ENCODE measurements around the gene GNB1.
A peak's percentile ranks its signal among the peaks of the same experiment; 100 is the strongest.

Gene GNB1

GRCh38 chr1:1817221-1817620 is 73.7 kb downstream of the GNB1 start:
- no peak for DNase-seq

- DNase-seq, result no peak
Measured at GRCh38 chr1:1815606-1816281, 75.1 kb downstream of the GNB1 start.

DNA sequence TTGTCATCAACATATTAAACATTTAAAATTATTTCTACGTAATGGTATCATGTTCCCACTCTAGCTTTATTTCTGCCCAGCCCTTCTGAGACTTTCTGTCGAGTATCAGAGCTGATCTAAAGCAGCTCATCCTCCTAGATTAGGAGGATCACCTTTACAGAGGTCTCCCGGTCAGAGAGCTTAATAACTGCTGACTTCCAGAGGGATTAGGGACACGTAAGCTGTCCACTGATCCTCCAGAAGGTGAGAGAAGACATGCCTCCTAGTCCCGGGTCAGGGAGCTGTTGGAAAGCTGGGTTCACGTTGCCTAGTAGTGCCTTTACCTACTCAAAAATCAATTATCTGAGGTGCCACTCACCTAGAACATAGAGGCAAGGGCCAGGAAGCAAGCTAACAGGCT is 81.4 kb downstream of the GNB1 start:
- no peak for DNase-seq

GRCh38 chr1:1808206-1808605 is 82.7 kb downstream of the GNB1 start:
- no peak for DNase-seq

DNA sequence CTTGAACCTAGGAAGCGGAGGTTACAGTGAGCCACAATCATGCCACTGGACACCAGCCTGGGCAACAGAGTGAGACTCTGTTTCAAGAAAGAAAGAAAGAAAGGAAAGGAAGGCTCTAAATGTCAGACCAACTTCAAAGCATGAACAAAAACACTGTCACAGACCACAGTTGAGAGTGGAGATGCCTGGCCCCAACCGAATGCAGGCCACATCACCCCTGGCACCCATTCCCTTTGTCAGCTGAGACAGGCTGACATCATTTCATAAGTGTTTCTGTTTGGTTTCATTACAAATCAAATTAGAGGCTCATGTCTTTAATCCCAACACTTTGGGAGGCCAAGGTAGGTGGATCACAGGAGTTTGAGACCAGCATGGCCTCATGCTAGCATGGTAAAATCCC is 84.0 kb downstream of the GNB1 start:
- no peak for DNase-seq

DNA sequence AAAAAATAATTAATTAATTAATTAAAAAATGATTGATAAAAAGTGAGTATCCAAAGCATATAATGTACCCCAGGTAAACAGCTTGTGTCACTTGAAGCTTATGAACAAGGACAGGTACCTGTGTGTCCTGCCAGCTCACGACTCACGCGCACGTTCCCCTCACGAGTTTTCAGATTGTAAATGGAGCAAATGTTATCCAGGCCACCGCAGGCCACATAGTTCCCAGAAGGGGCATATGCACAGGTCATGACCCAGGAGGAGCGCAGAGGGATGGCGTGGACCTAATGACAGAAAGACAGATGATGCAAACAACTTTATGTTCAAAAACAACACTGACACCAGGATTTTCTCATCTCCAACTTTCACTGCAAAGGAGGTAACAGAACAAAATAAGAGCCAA is 86.6 kb downstream of the GNB1 start:
- no peak for DNase-seq

DNA sequence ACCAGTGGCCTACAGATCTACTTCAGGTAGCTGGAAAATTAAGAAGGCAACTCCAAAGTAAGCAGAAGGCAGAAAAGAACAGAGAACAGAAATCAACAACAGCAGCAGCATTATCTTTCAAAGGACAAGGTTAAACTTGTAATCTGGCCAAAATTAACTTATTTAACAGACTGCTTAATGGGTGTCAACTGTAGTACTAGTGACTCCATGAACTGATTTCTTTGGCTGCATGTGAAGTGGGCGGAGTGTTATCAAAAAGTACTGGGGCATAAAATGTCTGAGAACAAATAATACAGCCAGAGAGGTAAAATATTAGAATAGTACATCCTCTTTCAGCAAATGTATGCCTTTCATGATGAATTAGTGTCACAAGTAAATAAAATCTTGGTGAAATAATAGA is 88.0 kb downstream of the GNB1 start:
- DNase-seq, result no peak

DNA sequence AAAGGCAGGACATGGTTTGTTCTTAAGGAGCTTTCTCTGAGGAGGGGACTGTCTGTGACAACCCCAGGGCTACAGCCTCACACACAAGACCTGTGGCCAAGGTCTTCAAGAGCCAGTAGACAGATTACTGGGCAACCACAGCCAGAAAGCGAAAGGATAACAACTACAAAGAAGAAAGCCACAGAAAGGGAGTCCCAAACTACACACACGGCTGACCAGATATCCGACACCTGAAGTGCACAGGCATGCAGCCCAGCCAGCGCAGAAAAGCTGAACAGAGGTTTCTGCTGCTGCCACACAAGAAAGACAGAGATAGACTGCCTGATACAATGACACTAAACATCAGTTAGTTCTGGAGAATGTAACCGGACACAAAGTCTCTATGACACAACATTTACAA is 91.2 kb downstream of the GNB1 start:
- no peak for DNase-seq

DNA sequence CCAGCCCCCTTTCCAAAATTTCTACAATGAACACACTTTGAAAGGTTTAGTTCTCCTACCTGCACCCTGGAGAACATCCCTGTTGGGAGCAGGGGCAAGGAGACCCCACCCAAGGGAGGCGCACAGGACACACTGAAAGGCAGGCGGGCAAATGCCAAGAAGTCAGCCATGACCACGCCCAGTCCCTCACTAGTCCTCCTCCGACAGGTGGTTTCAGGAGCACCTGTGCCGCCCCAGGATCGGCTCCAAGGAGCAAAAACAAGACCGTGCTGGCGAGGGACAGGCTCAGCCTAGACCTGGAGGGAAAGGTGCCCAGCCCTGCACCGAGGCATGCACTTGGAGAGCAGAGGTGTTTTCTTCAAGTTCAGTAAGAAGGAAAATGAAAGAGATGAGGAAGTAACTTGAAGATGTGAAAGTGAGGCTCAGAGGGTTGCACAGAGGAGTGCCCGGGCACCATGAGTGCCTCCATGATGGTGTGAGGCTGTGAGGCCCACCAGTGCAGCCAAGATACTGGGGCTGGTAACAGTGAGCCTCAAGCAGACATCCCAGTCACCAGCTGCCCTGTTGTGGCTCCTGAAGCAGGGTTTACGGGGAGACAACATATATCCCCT is 93.1 kb downstream of the GNB1 start:
- no peak for DNase-seq

DNA sequence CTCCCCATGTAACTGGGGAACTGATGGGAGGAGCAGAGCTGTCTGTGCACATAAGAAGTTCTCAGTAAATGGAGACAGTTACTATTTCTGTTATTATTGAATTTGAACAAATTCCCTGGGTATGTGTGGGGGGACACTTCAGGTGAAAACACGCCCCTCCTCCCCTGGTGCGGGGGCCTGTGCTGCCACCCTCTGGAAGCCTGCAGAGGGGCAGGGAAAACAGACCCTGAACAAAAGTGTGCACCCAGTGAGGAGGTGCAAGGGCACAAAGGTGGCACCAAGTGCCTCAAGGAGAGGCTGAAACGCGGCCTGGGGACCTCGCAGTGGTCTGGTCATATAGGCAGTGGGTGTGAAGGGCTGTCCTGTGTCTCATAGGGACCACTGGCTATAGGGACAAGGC is 94.4 kb downstream of the GNB1 start:
- no peak for DNase-seq

DNA sequence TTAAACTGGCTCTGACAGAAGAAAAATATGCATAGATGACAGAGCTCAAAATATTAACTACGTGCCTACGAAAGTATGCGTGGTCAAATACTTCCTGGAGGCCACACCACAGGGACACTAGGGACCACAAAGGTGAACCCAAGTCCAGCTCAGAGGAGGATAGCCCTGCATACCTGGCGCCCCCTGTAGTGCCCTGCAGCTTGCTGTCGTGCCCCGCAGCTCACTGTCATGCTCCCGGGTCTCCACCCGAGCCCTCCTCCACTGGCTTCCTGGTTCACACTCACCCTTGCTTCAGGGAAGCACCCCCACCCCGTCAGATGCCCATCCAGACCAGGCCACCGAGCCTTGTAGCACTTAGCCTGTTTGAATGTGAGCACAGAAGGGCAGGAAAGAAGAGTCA is 95.9 kb downstream of the GNB1 start:
- DNase-seq, result no peak

DNA sequence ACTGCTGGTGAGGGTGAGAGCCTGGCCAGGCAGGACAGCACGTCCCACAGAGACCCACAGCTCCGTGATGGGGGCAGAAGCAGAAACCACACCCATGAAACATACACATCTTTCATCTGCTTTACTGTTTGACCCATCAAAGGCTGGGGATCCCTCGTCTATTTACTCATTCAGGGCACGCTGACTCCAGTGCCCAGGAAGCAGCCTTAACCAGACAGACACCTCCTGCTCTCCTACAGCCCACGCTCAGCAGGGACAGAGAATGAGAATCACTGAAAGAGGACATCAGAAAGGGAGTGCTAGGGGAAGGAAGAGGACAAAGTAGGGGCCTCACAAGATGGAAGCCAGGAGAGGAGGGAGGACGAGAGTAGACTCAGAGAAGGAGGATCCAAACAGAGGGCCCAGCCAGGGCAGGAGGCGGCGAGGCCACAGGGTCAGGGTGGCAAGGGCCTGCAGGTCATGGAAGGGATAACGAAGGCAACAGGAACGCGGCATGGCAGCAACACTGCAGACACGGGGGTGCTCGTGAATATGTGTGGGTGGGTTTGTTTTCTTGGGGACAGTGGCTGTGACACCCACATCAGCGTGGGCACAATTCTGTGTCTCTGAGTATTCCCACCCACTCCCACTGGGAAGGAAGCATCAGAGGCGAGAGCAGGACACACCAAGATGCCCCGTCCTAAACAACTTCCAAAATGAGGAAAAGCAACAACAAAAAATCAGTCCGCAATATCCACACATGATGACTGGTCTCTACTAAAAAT is 97.2 kb downstream of the GNB1 start:
- DNase-seq, result no peak

- no peak for DNase-seq
Measured at GRCh38 chr1:1788646-1789431, 102.0 kb downstream of the GNB1 start.

GRCh38 chr1:1788136-1788535 is 102.8 kb downstream of the GNB1 start:
- no peak for DNase-seq

- no peak for DNase-seq
Measured at GRCh38 chr1:1786836-1787605, 103.9 kb downstream of the GNB1 start.

DNA sequence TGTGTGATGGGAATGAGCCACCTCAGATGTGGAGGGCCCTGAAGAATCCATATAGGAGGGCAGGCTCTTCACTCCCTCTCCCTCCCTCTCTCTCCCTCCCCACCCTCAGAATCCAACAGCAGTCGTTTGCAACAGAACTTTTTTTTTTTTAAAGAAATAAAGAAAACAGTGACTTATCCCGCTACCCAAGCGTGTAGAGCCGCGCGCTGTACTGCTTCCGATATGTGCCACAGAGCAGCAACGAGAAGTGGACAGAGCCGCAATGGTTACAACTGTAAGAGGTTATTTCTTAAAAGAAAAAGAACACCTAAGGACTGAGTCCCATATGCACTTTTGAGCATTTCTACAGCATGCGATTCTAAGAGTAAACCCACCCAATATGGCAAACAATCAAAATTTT is 105.2 kb downstream of the GNB1 start:
- DNase-seq, result no peak

DNA sequence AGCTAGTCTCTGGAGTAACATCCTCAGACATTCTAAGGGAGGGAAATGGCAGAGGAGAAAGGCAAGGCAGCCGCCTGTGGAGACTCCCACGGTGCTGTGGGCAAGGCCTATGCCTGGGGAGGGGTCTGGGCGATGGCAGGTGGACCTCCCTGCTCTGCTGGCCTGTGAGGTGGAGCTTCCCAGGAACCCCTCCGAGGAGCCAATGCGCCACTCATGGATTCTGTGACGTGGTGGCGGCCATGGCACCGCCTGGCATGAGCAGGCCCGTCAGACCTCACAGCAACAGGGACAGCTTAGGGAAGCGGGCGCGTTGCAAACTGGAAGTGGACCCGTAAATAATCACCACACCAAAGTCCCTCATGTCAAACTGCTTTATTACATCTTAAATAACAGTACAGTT is 106.0 kb downstream of the GNB1 start:
- DNase-seq, result no peak

- DNase-seq, result no peak
Measured at GRCh38 chr1:1783320-1783719, 107.6 kb downstream of the GNB1 start.

DNA sequence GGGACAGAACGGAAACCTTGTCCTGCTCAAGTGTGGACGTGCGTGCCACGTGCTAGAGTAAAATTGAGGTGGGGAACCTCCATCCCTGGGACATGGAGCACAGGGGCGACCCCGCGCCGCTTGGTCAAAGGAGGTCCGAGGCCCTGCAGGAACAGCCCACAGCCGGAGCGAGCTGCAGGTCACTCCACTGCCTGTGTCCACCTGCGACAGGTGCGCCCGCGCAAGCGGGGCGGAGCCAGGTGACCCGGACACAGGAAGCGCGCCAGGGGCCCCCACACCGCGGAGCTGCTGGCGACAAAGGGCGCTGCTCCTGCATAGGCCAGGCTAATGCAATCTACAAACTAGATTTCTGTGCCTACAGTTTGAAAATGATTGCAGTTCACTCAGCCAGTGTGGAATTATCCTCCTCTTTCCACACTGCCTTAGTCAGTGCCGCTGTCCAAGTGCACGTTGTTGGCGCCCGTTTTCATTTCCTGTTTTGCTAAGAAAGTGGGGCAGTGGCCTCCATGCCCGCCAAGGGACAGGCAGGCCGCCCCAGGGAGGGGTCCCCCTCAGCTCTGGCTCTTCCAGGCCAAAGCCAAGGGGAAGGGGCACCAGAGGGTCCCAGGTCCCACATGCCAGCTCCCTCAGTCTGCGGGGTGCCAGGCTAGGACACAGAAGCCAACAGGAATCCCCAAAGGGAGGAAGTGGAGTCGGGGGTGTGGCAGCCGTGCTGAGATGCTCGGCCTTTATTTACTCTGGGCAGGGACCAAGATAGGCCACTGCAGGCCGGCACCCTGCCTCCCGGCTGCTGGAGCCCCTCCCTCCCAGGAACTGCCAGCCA is 108.3 kb downstream of the GNB1 start:
- DNase-seq, result peak; percentile 72

DNA sequence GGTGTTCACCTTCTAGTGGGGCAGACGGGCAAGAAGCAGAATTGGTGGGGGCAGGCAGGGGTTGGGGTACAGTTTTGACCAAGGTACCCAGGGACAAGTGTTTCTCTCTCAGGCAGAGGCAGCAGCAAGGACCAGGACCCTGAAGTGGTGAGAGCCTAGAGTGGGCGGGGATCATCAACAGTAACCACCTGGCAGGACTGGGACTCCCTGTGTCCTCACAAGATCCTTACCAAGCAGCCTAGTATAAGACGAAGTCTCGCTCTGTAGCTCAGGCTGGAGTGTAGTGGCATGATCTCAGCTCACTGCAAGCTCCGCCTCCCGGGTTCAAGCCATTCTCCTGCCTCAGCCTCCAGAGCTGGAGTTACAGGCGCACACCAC is 109.4 kb downstream of the GNB1 start:
- no peak for DNase-seq

- no peak for DNase-seq
Measured at GRCh38 chr1:1780598-1781525, 110.0 kb downstream of the GNB1 start.

All from femur (tissue), 1 donor.